Measurements from ENCODE around the gene ARHGDIB. TPM values are rescaled to one million over a fixed set of nuclear protein-coding genes. Genes with fewer than 3 reads are reported as not detected.

The ARHGDIB gene
- total RNA-seq, 4 donors from 2014 or later: 36.7 to 69.5 (median 48.3) TPM

DNA sequence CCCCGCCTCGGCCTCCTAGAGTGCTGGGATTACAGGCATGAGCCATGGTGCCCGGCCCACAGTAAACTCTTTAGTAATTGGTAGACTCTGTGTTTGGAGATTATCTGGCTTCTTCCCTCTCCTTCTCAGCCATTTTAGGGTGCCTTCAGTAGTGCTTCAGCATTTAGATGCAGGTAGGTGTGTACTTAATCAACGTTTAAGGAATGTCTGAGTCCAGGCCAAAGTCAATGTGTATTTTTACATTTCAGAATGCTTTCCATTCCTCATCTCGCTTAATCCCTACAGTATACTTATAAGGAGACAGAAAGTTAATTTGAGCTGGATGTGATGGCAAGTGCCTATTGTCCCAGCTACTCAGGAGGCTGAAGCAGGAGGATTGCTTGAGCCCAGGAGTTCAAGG is 55.3 kb downstream of the ARHGDIB start:
- no peak for DNase-seq
- Histone ChIP-seq H3K9me3 (no peaks in the 10 kb centered on the region), H3K27ac (no peak overlapping the region), H3K27me3 (no peaks in the 10 kb centered on the region), H3K4me3 (no peak overlapping the region), H3K4me1 (peaks cover 0 to 12% (median 0%) of the 10 kb centered on the region in 4 donors), H3K36me3 (no peaks in the 10 kb centered on the region)
- in situ Hi-C loops (cut with MboI; ENCODE audit: low pct_ligation_motif_present in 1 of 4, low pct_unique_long_range_greater_than_20kb in 1 of 4, low sequenced_read_pairs in 3 of 4): no loop called here
- WGBS, 2 donors (ENCODE audit: low coverage in 1 of 2): 87 to 89% methylated on average over 5 of the region's 5 CpGs
- intact Hi-C loops (cut with DNase I; ENCODE audit: low total_unique reads): no loop called here
- TF ChIP-seq POLR2AphosphoS5 (IDR thresholded peaks at IDR 0.05): no peak
- TF ChIP-seq POLR2A (IDR thresholded peaks at IDR 0.05): no peak
- no peak for TF ChIP-seq EP300 (IDR thresholded peaks at IDR 0.05; ENCODE audit: low read depth)
- TF ChIP-seq, protein P1, sequence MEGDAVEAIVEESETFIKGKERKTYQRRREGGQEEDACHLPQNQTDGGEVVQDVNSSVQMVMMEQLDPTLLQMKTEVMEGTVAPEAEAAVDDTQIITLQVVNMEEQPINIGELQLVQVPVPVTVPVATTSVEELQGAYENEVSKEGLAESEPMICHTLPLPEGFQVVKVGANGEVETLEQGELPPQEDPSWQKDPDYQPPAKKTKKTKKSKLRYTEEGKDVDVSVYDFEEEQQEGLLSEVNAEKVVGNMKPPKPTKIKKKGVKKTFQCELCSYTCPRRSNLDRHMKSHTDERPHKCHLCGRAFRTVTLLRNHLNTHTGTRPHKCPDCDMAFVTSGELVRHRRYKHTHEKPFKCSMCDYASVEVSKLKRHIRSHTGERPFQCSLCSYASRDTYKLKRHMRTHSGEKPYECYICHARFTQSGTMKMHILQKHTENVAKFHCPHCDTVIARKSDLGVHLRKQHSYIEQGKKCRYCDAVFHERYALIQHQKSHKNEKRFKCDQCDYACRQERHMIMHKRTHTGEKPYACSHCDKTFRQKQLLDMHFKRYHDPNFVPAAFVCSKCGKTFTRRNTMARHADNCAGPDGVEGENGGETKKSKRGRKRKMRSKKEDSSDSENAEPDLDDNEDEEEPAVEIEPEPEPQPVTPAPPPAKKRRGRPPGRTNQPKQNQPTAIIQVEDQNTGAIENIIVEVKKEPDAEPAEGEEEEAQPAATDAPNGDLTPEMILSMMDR (IDR thresholded peaks at IDR 0.05): no peak

DNA sequence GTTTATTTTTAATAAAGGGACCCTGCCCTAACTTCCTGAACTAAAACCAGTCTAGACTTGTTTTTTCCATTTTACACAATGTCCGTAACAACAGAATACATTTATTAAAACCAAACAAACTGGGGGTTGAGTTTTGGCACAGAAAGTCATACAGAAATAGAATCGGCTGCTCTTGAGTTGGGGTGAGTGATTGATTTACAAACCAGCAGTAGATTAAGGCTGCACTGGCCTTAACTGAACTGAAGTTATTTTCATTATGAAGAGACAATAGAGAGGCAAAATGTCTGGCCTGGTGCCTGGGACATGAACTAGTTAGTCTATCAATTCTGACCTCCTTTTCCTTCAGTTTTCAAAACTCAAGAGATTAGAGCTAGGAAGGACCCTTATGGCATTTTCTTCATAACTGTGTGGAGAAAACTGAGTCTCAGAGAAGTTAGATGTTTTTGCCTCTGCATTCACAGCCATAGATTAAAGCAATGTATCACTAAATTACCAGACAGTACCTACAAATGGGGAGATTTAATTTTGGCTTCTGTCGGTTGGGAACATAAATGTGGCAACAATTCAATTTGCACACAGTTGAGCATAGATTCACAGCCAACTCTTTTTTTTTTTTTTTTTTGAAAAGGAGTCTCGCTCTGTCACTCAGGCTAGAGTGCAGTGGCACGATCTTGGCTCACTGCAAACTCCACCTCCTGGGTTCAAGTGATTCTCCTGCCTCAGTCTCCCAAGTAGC is 56.0 kb downstream of the ARHGDIB start:
- no peaks in the 10 kb centered on the region for H3K27me3 ChIP-seq
- in situ Hi-C loops (cut with MboI; ENCODE audit: low pct_ligation_motif_present in 1 of 4, low pct_unique_long_range_greater_than_20kb in 1 of 4, low sequenced_read_pairs in 3 of 4) (no loop called here), intact Hi-C loops (cut with DNase I; ENCODE audit: low total_unique reads) (no loop called here)
- peak overlapping the region in 3 of 4 donors; percentile 4 to 26 (median 8) for H3K27ac ChIP-seq
- peaks cover 0 to 12% (median 0%) of the 10 kb centered on the region in 4 donors for H3K4me1 ChIP-seq
- TF ChIP-seq POLR2A (IDR thresholded peaks at IDR 0.05): no peak
- TF ChIP-seq, protein P1 (IDR thresholded peaks at IDR 0.05): no peak
- no peak for TF ChIP-seq POLR2AphosphoS5 (IDR thresholded peaks at IDR 0.05)
- TF ChIP-seq EP300 (IDR thresholded peaks at IDR 0.05; ENCODE audit: low read depth): no peak
- H3K9me3 ChIP-seq: no peaks in the 10 kb centered on the region
- DNase-seq: no peak
- H3K4me3 ChIP-seq: no peak overlapping the region
- H3K36me3 ChIP-seq: no peaks in the 10 kb centered on the region
- 58 to 66% methylated on average over 3 to 5 of the region's 5 CpGs for WGBS, 2 donors (ENCODE audit: low coverage in 1 of 2)

DNA sequence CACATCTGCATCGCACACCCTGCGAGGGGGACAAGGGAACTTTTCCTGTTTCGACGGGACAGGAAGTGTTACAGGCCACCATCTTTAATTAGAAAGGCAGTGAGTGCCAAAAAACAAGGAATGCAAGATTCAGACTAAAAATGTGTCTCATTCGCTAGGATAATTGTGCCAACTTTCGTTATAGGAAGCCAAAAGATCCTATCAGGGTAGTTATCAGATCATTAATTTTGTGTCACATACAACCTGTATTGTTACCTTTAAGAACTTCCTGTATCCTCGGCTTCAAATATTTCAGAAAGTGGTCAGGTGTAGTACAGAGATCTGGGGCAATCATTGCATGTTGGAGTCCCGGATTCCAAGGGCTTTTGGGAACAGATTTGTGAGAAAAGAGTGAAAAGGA is 56.5 kb downstream of the ARHGDIB start:
- Histone ChIP-seq H3K36me3 (no peaks in the 10 kb centered on the region), H3K27me3 (no peaks in the 10 kb centered on the region), H3K9me3 (no peaks in the 10 kb centered on the region), H3K27ac (peak overlapping the region in 1 of 4 donors; percentile 26), H3K4me1 (peaks cover 0 to 7% (median 0%) of the 10 kb centered on the region in 4 donors), H3K4me3 (no peak overlapping the region)
- DNase-seq: no peak
- 74 to 90% methylated on average over 2 to 8 of the region's 8 CpGs for WGBS, 2 donors (ENCODE audit: low coverage in 1 of 2)
- intact Hi-C loops (cut with DNase I; ENCODE audit: low total_unique reads) (no loop called here), in situ Hi-C loops (cut with MboI; ENCODE audit: low pct_ligation_motif_present in 1 of 4, low pct_unique_long_range_greater_than_20kb in 1 of 4, low sequenced_read_pairs in 3 of 4) (no loop called here)
- no peak for TF ChIP-seq EP300 (IDR thresholded peaks at IDR 0.05; ENCODE audit: low read depth)
- TF ChIP-seq, protein P1 (IDR thresholded peaks at IDR 0.05): no peak
- no peak for TF ChIP-seq POLR2A (IDR thresholded peaks at IDR 0.05)
- no peak for TF ChIP-seq POLR2AphosphoS5 (IDR thresholded peaks at IDR 0.05)

DNA sequence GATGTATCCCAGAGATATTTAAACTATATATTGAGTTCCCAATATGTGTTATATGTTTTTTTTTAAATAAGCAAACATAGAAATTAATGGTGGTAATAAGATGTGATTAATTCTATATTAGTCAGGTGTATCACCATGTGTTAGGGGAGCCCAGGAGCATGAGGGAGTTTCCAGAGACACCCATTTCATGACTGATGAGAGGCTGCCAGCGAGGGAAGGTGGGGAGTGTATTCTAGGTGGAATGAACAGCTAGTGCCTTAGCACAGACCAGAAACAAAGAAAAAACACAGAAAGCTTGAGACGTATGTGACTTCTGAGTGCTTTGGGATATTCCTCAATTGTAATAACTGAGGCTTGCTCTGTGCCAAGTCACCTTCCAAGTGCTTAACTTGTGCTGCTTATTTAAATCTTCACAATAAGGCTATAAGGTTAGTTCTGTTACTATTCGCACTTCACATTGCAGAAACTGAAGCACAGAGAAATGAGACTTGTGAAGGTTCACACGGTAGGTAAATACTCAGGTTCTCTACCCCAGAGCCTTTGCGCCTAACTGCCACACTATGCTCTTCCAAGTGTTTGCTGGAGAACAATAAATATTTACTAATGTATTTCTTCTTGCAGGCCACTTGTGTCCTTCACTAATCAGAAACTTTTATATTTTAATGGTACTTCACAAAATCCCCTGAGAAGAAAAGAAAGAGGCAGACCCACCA is 57.9 kb downstream of the ARHGDIB start:
- Histone ChIP-seq H3K4me3 (no peak overlapping the region), H3K9me3 (no peaks in the 10 kb centered on the region), H3K4me1 (peaks cover 0 to 6% (median 0%) of the 10 kb centered on the region in 4 donors), H3K27ac (no peak overlapping the region), H3K36me3 (no peaks in the 10 kb centered on the region), H3K27me3 (no peaks in the 10 kb centered on the region)
- 90 to 92% methylated on average over 5 of the region's 5 CpGs for WGBS, 2 donors (ENCODE audit: low coverage in 1 of 2)
- intact Hi-C loops (cut with DNase I; ENCODE audit: low total_unique reads): no loop called here
- TF ChIP-seq POLR2A (IDR thresholded peaks at IDR 0.05) (no peak), POLR2AphosphoS5 (IDR thresholded peaks at IDR 0.05) (no peak), EP300 (IDR thresholded peaks at IDR 0.05; ENCODE audit: low read depth) (no peak)
- TF ChIP-seq, protein P1 (IDR thresholded peaks at IDR 0.05): no peak
- no peak for DNase-seq
- in situ Hi-C loops (cut with MboI; ENCODE audit: low pct_ligation_motif_present in 1 of 4, low pct_unique_long_range_greater_than_20kb in 1 of 4, low sequenced_read_pairs in 3 of 4): no loop called here

Data from transverse colon (tissue), 4 donors.